ENCODE measurements around the gene C16orf90.

- TF ChIP-seq, protein P1, sequence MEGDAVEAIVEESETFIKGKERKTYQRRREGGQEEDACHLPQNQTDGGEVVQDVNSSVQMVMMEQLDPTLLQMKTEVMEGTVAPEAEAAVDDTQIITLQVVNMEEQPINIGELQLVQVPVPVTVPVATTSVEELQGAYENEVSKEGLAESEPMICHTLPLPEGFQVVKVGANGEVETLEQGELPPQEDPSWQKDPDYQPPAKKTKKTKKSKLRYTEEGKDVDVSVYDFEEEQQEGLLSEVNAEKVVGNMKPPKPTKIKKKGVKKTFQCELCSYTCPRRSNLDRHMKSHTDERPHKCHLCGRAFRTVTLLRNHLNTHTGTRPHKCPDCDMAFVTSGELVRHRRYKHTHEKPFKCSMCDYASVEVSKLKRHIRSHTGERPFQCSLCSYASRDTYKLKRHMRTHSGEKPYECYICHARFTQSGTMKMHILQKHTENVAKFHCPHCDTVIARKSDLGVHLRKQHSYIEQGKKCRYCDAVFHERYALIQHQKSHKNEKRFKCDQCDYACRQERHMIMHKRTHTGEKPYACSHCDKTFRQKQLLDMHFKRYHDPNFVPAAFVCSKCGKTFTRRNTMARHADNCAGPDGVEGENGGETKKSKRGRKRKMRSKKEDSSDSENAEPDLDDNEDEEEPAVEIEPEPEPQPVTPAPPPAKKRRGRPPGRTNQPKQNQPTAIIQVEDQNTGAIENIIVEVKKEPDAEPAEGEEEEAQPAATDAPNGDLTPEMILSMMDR (IDR thresholded peaks at IDR 0.05): no peak
- no peak for TF ChIP-seq POLR2A (IDR thresholded peaks at IDR 0.05)
Observed at GRCh38 chr16:3503523-3503922, 8.2 kb upstream of the C16orf90 start.

Data from thyroid gland (tissue), 4 donors.